ENCODE measurements around the gene KCNMB2.
"Not testable (repeated sequence)": the region's sequence is repeated elsewhere in the genome, so short reads cannot be mapped to it uniquely, and the experiment has no call there.

KCNMB2 gene

GRCh38 chr3:178545337-178545736, 9.1 kb downstream of the KCNMB2 start:
- Histone ChIP-seq H3K9ac (ENCODE audit: low read length in 2 of 2) (no peak overlapping the region), H3K4me1 (ENCODE audit: control insufficient read depth, insufficient read depth, low read length) (no peaks in the 10 kb centered on the region), H3K27ac (ENCODE audit: low read length) (no peak overlapping the region), H3K9me3 (ENCODE audit: control insufficient read depth in 2 of 2, low read length in 2 of 2) (no peaks in the 10 kb centered on the region), H3K36me3 (ENCODE audit: control insufficient read depth in 2 of 2, insufficient read depth in 2 of 2, low read length in 2 of 2) (no peaks in the 10 kb centered on the region), H3K27me3 (ENCODE audit: control insufficient read depth in 1 of 2, insufficient read depth in 2 of 2, low read length in 2 of 2) (no peaks in the 10 kb centered on the region), H3K4me3 (ENCODE audit: low read length in 2 of 2) (no peak overlapping the region)

GRCh38 chr3:178546079-178546478, 9.8 kb downstream of the KCNMB2 start:
- no peaks in the 10 kb centered on the region for H3K9me3 ChIP-seq (ENCODE audit: control insufficient read depth in 2 of 2, low read length in 2 of 2)
- H3K27ac ChIP-seq (ENCODE audit: low read length) = no peak overlapping the region
- H3K9ac ChIP-seq (ENCODE audit: low read length in 2 of 2) = no peak overlapping the region
- no peaks in the 10 kb centered on the region for H3K4me1 ChIP-seq (ENCODE audit: control insufficient read depth, insufficient read depth, low read length)
- no peaks in the 10 kb centered on the region for H3K27me3 ChIP-seq (ENCODE audit: control insufficient read depth in 1 of 2, insufficient read depth in 2 of 2, low read length in 2 of 2)
- H3K36me3 ChIP-seq (ENCODE audit: control insufficient read depth in 2 of 2, insufficient read depth in 2 of 2, low read length in 2 of 2) = no peaks in the 10 kb centered on the region
- no peak overlapping the region for H3K4me3 ChIP-seq (ENCODE audit: low read length in 2 of 2)

DNA sequence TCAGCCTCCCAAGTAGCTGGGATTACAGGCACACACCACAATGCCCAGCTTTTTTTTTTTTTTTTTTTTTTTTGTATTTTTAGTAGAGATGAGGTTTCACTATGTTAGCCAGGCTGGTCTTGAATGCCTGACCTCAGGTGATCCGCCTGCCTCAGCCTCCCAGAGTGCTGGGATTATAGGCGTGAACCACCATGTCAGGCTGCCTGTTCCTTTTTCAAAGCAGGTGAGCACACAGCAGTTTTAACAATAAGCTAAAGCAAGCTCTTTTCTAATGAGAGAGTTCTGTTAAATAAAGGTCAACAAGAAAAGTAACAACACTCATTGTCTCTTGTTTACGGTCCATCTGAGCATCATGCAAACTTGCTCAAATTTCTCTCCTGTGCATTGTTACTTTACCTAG, 13.2 kb downstream of the KCNMB2 start:
- H3K9ac ChIP-seq (ENCODE audit: low read length in 2 of 2); H3K9me3 ChIP-seq (ENCODE audit: control insufficient read depth in 2 of 2, low read length in 2 of 2); H3K4me3 ChIP-seq (ENCODE audit: low read length in 2 of 2); H3K27me3 ChIP-seq (ENCODE audit: control insufficient read depth in 1 of 2, insufficient read depth in 2 of 2, low read length in 2 of 2); H3K36me3 ChIP-seq (ENCODE audit: control insufficient read depth in 2 of 2, insufficient read depth in 2 of 2, low read length in 2 of 2); H3K27ac ChIP-seq (ENCODE audit: low read length); H3K4me1 ChIP-seq (ENCODE audit: control insufficient read depth, insufficient read depth, low read length): not testable (repeated sequence)

DNA sequence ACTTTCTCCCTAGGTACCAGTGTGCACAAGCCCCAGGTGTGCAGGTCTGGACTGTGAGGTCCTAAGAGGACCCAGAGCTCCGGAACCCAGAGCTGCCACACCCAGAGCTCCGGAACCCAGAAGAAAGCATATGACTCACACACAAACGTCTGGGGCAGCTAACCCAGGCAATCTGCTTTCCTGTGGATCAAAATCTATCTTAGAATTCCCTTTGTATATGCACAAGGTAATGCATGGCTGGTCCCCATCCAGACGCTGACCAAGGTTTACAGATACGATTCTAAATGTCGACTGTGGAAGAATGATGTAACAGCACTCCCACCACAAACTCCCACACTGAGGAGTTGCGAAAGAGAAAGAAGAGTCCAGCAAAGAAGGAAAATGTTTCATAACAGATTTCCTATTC, 15.7 kb downstream of the KCNMB2 start:
- Histone ChIP-seq H3K9me3 (ENCODE audit: control insufficient read depth in 2 of 2, low read length in 2 of 2) (no peaks in the 10 kb centered on the region), H3K27me3 (ENCODE audit: control insufficient read depth in 1 of 2, insufficient read depth in 2 of 2, low read length in 2 of 2) (no peaks in the 10 kb centered on the region), H3K9ac (ENCODE audit: low read length in 2 of 2) (no peak overlapping the region), H3K27ac (ENCODE audit: low read length) (no peak overlapping the region), H3K4me1 (ENCODE audit: control insufficient read depth, insufficient read depth, low read length) (no peaks in the 10 kb centered on the region), H3K4me3 (ENCODE audit: low read length in 2 of 2) (no peak overlapping the region), H3K36me3 (ENCODE audit: control insufficient read depth in 2 of 2, insufficient read depth in 2 of 2, low read length in 2 of 2) (no peaks in the 10 kb centered on the region)

- Histone ChIP-seq H3K9me3 (ENCODE audit: control insufficient read depth in 2 of 2, low read length in 2 of 2) (no peaks in the 10 kb centered on the region), H3K27me3 (ENCODE audit: control insufficient read depth in 1 of 2, insufficient read depth in 2 of 2, low read length in 2 of 2) (no peaks in the 10 kb centered on the region), H3K4me3 (ENCODE audit: low read length in 2 of 2) (no peak overlapping the region), H3K36me3 (ENCODE audit: control insufficient read depth in 2 of 2, insufficient read depth in 2 of 2, low read length in 2 of 2) (no peaks in the 10 kb centered on the region), H3K9ac (ENCODE audit: low read length in 2 of 2) (no peak overlapping the region), H3K27ac (ENCODE audit: low read length) (no peak overlapping the region), H3K4me1 (ENCODE audit: control insufficient read depth, insufficient read depth, low read length) (no peaks in the 10 kb centered on the region)
Measured at GRCh38 chr3:178558637-178559036, 22.4 kb downstream of the KCNMB2 start.

DNA sequence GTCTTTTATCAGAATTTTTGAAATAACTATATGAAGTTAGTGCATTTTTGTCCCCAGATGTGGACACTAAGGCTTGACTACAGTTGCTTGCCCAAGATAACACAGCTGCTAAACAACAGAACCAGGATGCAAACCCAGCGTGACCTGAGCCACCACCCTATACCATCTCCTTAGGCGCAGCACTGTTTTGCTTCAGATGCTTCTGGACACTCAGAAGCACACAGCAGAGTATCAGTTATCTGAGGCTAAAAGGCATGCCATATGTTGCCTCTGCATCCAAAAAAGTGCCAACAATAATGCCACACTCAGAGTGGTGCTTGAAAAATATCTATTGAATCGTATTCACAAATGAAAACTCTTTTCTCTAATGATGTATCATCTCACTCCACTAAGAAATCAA, 24.5 kb downstream of the KCNMB2 start:
- H3K27me3 ChIP-seq (ENCODE audit: control insufficient read depth in 1 of 2, insufficient read depth in 2 of 2, low read length in 2 of 2) = no peaks in the 10 kb centered on the region
- no peak overlapping the region for H3K9ac ChIP-seq (ENCODE audit: low read length in 2 of 2)
- no peaks in the 10 kb centered on the region for H3K4me1 ChIP-seq (ENCODE audit: control insufficient read depth, insufficient read depth, low read length)
- H3K27ac ChIP-seq (ENCODE audit: low read length) = no peak overlapping the region
- no peaks in the 10 kb centered on the region for H3K36me3 ChIP-seq (ENCODE audit: control insufficient read depth in 2 of 2, insufficient read depth in 2 of 2, low read length in 2 of 2)
- no peaks in the 10 kb centered on the region for H3K9me3 ChIP-seq (ENCODE audit: control insufficient read depth in 2 of 2, low read length in 2 of 2)
- no peak overlapping the region for H3K4me3 ChIP-seq (ENCODE audit: low read length in 2 of 2)

- Histone ChIP-seq H3K9ac (ENCODE audit: low read length in 2 of 2) (no peak overlapping the region), H3K4me3 (ENCODE audit: low read length in 2 of 2) (no peak overlapping the region), H3K4me1 (ENCODE audit: control insufficient read depth, insufficient read depth, low read length) (no peaks in the 10 kb centered on the region), H3K9me3 (ENCODE audit: control insufficient read depth in 2 of 2, low read length in 2 of 2) (no peaks in the 10 kb centered on the region), H3K27ac (ENCODE audit: low read length) (no peak overlapping the region), H3K27me3 (ENCODE audit: control insufficient read depth in 1 of 2, insufficient read depth in 2 of 2, low read length in 2 of 2) (no peaks in the 10 kb centered on the region), H3K36me3 (ENCODE audit: control insufficient read depth in 2 of 2, insufficient read depth in 2 of 2, low read length in 2 of 2) (no peaks in the 10 kb centered on the region)
Measured at GRCh38 chr3:178561239-178561638, 25.0 kb downstream of the KCNMB2 start.

DNA sequence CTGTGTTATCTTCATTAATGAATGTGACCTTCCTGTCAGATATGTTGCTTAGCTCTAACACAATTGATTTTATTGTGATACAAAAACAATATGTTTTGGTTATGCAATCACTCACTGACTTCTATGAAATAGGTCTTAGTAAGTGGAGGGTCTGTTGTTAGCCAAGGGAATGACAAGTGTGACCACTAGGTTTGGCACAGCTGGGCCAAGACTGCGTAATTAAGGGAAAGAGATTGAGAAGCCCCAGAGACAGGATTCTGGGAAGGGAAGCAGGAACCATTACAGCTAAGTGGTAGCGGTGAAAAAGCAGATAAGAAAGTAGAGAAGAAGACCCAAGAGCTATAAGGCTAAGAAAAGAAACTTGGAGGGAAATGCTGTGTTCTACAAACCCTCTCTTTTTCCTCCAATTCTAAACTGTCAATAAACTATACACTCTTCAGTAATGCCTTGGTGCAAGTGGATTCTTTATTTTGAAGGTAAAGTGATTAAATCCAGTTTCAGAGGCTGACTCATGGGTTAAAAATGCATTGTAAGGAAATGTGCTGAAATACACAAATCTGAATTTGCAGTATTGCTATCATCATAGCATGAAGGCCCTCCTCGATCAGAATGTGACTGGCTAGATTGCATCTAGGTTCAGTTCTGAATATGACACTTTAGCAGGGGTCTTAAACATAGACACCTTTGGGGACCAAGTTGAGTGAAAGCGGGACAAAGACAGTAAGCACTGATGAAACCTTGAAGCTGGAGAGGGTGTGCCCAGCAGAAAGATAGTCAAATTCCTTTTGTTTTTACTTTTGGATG, 26.1 kb downstream of the KCNMB2 start:
- no peak overlapping the region for H3K27ac ChIP-seq (ENCODE audit: low read length)
- no peaks in the 10 kb centered on the region for H3K36me3 ChIP-seq (ENCODE audit: control insufficient read depth in 2 of 2, insufficient read depth in 2 of 2, low read length in 2 of 2)

DNA sequence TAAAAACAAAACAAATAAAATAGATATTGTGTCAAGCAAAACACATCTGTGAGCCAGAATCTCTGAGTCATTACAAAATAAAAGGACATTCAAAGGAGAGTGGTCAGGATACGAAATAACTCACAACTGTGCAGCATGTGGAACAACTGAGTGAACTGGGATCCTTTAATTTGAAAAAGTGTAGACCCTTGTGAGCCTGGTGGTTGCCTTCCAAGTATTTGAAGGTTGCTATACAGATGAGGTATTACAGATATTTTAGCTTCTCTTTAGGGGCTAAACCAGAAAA, 26.7 kb downstream of the KCNMB2 start:
- Histone ChIP-seq H3K9ac (ENCODE audit: low read length in 2 of 2) (no peak overlapping the region), H3K4me1 (ENCODE audit: control insufficient read depth, insufficient read depth, low read length) (no peaks in the 10 kb centered on the region), H3K4me3 (ENCODE audit: low read length in 2 of 2) (no peak overlapping the region), H3K27me3 (ENCODE audit: control insufficient read depth in 1 of 2, insufficient read depth in 2 of 2, low read length in 2 of 2) (no peaks in the 10 kb centered on the region), H3K9me3 (ENCODE audit: control insufficient read depth in 2 of 2, low read length in 2 of 2) (no peaks in the 10 kb centered on the region), H3K36me3 (ENCODE audit: control insufficient read depth in 2 of 2, insufficient read depth in 2 of 2, low read length in 2 of 2) (no peaks in the 10 kb centered on the region), H3K27ac (ENCODE audit: low read length) (no peak overlapping the region)

More for the DNA sequence above, 26.1 kb downstream of the KCNMB2 start:
- Histone ChIP-seq H3K27me3 (ENCODE audit: control insufficient read depth in 1 of 2, insufficient read depth in 2 of 2, low read length in 2 of 2) (no peaks in the 10 kb centered on the region), H3K9ac (ENCODE audit: low read length in 2 of 2) (no peak overlapping the region), H3K4me3 (ENCODE audit: low read length in 2 of 2) (no peak overlapping the region), H3K4me1 (ENCODE audit: control insufficient read depth, insufficient read depth, low read length) (no peaks in the 10 kb centered on the region), H3K9me3 (ENCODE audit: control insufficient read depth in 2 of 2, low read length in 2 of 2) (no peaks in the 10 kb centered on the region)

GRCh38 chr3:178567611-178568010, 31.4 kb downstream of the KCNMB2 start:
- H3K27ac ChIP-seq (ENCODE audit: low read length) = no peak overlapping the region

DNA sequence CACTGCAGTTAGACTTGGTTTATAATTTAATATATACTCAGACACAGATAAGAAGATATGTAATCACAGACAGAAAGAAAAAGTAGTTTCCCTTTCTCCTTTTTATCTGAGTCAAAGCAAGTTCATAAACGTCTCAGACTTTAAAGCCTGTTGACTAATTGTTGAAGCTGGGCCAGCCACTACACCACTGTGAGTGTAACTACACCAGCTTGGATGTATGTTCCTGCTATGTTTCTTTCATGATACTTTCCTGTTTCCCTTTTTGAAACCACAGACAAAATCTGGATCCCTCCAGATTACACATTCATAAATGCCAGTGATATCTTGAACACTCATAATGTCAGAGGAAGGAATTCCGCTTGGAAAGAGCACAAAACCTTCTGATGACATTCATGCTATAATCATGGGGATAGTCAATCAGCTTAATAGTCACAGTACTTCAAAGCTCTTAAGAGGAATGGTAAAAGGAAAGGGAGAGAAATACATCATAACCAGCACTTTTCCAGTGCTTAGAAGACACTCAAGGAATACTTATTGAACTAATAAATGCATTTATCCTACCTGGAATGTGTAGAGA, 32.0 kb downstream of the KCNMB2 start:
- Histone ChIP-seq H3K27ac (ENCODE audit: low read length) (no peak overlapping the region), H3K4me3 (ENCODE audit: low read length in 2 of 2) (no peak overlapping the region)

More at GRCh38 chr3:178567611-178568010, 31.4 kb downstream of the KCNMB2 start:
- Histone ChIP-seq H3K36me3 (ENCODE audit: control insufficient read depth in 2 of 2, insufficient read depth in 2 of 2, low read length in 2 of 2) (no peaks in the 10 kb centered on the region), H3K27me3 (ENCODE audit: control insufficient read depth in 1 of 2, insufficient read depth in 2 of 2, low read length in 2 of 2) (no peaks in the 10 kb centered on the region), H3K4me3 (ENCODE audit: low read length in 2 of 2) (no peak overlapping the region), H3K9ac (ENCODE audit: low read length in 2 of 2) (no peak overlapping the region), H3K9me3 (ENCODE audit: control insufficient read depth in 2 of 2, low read length in 2 of 2) (no peaks in the 10 kb centered on the region), H3K4me1 (ENCODE audit: control insufficient read depth, insufficient read depth, low read length) (no peaks in the 10 kb centered on the region)

More for the DNA sequence above, 32.0 kb downstream of the KCNMB2 start:
- Histone ChIP-seq H3K4me1 (ENCODE audit: control insufficient read depth, insufficient read depth, low read length) (no peaks in the 10 kb centered on the region), H3K9ac (ENCODE audit: low read length in 2 of 2) (no peak overlapping the region), H3K9me3 (ENCODE audit: control insufficient read depth in 2 of 2, low read length in 2 of 2) (no peaks in the 10 kb centered on the region), H3K27me3 (ENCODE audit: control insufficient read depth in 1 of 2, insufficient read depth in 2 of 2, low read length in 2 of 2) (no peaks in the 10 kb centered on the region), H3K36me3 (ENCODE audit: control insufficient read depth in 2 of 2, insufficient read depth in 2 of 2, low read length in 2 of 2) (no peaks in the 10 kb centered on the region)

Measured in stomach smooth muscle (tissue), 2 donors.